Stomach (tissue), 9 donors: ENCODE data around the gene CLTRN. TPM values are rescaled to one million over a fixed set of nuclear protein-coding genes. Genes with fewer than 3 reads are reported as not detected.

Experiments used
- DNase-seq, 2 donors: peaks; one replicate each; pipeline versions ENCODE4 v3.0.0 to v3.0.0-alpha.2; 2013 to 2019
- H3K27ac ChIP-seq, 5 donors: fragments of 200-600 bp in 4 of 5; sonication (generic) in 4 of 5; one replicate each; pipeline ENCODE4 v1.5.1; 2013 to 2019; ENCODE audit warnings: mild to moderate bottlenecking in 1 of 5, moderate library complexity in 1 of 5
- H3K27me3 ChIP-seq, 3 donors: fragments of 200-600 bp; sonication (generic); one replicate each; pipeline ENCODE4 v1.5.1; 2017 to 2019; ENCODE audit warnings: mixed run types in 1 of 3
- H3K36me3 ChIP-seq, 4 donors: fragments of 200-600 bp; sonication (generic); 1 replicate in 3 of 4; 2 replicates in 1 of 4; pipeline ENCODE4 v1.5.1; 2016 to 2019
- H3K4me1 ChIP-seq, 4 donors: fragments of 200-600 bp; sonication (generic); one replicate each; pipeline ENCODE4 v1.5.1; 2016 to 2019
- H3K4me3 ChIP-seq, 4 donors: fragments of 200-600 bp; sonication (generic) in 3 of 4; one replicate each; pipeline ENCODE4 v1.5.1; 2016 to 2019; ENCODE audit warnings: mild to moderate bottlenecking in 1 of 4
- H3K9me3 ChIP-seq, 4 donors: fragments of 200-600 bp; sonication (generic); one replicate each; pipeline ENCODE4 v1.5.1; 2016 to 2019
- EP300 ChIP-seq: sonication (generic); formaldehyde crosslinking; IDR thresholded peaks from one replicate; pipeline ENCODE4 v1.6.1; 2017; ENCODE audit warnings: antibody characterized with exemption
- POLR2A ChIP-seq, 4 donors: fragments of 450-650 bp; IDR thresholded peaks; one replicate each; pipeline ENCODE4 v1.6.1; 2016; ENCODE audit warnings: antibody characterized with exemption in 4 of 4, control low read depth in 2 of 4, mild to moderate bottlenecking in 1 of 4, moderate library complexity in 1 of 4
- POLR2AphosphoS5 ChIP-seq, 3 donors: sonication (generic); formaldehyde crosslinking; IDR thresholded peaks; one replicate each; pipeline ENCODE4 v1.6.1; 2016; ENCODE audit warnings: antibody characterized with exemption in 3 of 3
- WGBS, 5 donors: extraction: QIAGEN DNeasy Blood & Tissue Kit in 3 of 5; methylation state at CpG; one replicate each; pipeline versions ENCODE4 v1.1.5 to v1.1.7; 2013 to 2018; 5-methylcytosine and 5-hydroxymethylcytosine counted together
- intact Hi-C: fragments of 100-400 bp; cut with DNase I; formaldehyde crosslinking; loops from one replicate; pipeline ENCODE4 v1.15.1; 2023; ENCODE audit warnings: low total_unique reads
- polyA plus RNA-seq, 3 donors: library from polyadenylated mRNA; stranded (reverse); fragments of 200-250 nt; gene quantifications; one replicate each; pipeline ENCODE4 v1.2.3, GENCODE V29; 2013
- total RNA-seq, 5 donors: library from RNA; depleted of rRNA; stranded (reverse); fragments of >200 nt; gene quantifications; one replicate each; pipeline versions ENCODE4 v1.1.0 to v1.2.3, GENCODE V29; 2014 to 2016
- TF ChIP-seq, protein P1 (sequence below), 7 experiments: fragments of 450-650 bp in 4 of 7; fragments of 200-600 bp in 3 of 7; sonication (generic) in 3 of 7; IDR thresholded peaks; one replicate each; pipeline ENCODE4 v1.5.1; 2016 to 2019; ENCODE audit warnings: antibody characterized with exemption in 7 of 7, control low read depth in 2 of 7, mild to moderate bottlenecking in 1 of 7
- donor health status: healthy with polysubstance abuse.
- donor health status: Bipolar disorder and iron deficiency.
- donor health status: healthy.

Gene CLTRN
- total and polyA plus RNA-seq, 8 donors: 2.4 to 8.5 (median 3.5) TPM; not detected in 3

DNA sequence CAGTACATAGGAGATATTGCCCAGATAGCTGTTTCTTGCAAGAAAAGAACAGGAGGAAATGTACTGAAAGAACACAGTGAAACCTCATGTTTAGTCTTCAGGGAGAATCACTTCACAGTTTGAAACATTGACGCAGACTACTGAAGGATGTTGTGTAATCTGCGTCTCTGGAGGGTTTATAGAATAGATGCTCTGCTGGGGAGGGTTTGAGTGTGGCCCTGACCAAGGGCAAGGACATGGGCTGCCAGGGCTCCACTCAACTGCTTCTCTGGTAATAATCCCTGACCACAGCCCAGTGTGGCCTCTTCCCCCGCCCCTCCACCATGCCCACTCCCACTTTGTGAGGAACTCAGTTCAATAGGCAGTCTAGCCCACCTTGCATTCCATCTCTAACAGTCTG is 48.1 kb downstream of the CLTRN start:
- DNase-seq: no peak
- no peak overlapping the region for H3K4me3 ChIP-seq
- H3K27me3 ChIP-seq: no peaks in the 10 kb centered on the region
- no peaks in the 10 kb centered on the region for H3K36me3 ChIP-seq
- WGBS, 5 donors: 71 to 95% (median 77%) methylated on average over 3 of the region's 3 CpGs
- TF ChIP-seq POLR2A (IDR thresholded peaks at IDR 0.05): no peak
- no peak for TF ChIP-seq EP300
- TF ChIP-seq, protein P1, sequence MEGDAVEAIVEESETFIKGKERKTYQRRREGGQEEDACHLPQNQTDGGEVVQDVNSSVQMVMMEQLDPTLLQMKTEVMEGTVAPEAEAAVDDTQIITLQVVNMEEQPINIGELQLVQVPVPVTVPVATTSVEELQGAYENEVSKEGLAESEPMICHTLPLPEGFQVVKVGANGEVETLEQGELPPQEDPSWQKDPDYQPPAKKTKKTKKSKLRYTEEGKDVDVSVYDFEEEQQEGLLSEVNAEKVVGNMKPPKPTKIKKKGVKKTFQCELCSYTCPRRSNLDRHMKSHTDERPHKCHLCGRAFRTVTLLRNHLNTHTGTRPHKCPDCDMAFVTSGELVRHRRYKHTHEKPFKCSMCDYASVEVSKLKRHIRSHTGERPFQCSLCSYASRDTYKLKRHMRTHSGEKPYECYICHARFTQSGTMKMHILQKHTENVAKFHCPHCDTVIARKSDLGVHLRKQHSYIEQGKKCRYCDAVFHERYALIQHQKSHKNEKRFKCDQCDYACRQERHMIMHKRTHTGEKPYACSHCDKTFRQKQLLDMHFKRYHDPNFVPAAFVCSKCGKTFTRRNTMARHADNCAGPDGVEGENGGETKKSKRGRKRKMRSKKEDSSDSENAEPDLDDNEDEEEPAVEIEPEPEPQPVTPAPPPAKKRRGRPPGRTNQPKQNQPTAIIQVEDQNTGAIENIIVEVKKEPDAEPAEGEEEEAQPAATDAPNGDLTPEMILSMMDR (IDR thresholded peaks at IDR 0.05): no peak
- TF ChIP-seq POLR2AphosphoS5 (IDR thresholded peaks at IDR 0.05): no peak
- no peaks in the 10 kb centered on the region for H3K9me3 ChIP-seq
- intact Hi-C loops: no loop called here
- no peak overlapping the region for H3K27ac ChIP-seq
- no peaks in the 10 kb centered on the region for H3K4me1 ChIP-seq

DNA sequence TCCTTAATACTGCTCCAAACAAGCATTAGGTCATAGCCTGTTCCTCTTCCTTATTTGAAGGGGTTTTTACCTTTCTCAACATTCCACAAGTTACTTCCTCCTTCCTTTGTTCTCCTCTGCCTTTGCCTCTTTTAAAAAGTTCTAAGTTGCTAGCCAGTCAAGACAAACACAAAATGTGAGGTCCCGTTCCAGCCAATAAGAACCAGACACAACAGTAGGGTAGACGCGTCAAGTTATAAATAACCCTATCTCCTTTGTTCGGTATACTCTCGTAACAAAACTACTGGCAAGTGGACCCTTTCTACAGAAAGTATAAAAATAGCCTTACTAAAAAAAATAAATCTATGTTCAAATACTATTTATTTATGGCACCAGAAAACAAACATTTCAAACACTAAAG is 57.5 kb downstream of the CLTRN start:
- H3K4me1 ChIP-seq: peaks cover 0 to 6% (median 2%) of the 10 kb centered on the region in 4 donors
- DNase-seq: peak; percentile 20 to 27
- peaks cover 0 to 11% (median 0%) of the 10 kb centered on the region in 3 donors for H3K27me3 ChIP-seq
- WGBS, 5 donors: 11 to 45% (median 34%) methylated on average over 5 of the region's 5 CpGs
- H3K4me3 ChIP-seq: no peak overlapping the region
- intact Hi-C loops: no loop called here
- H3K36me3 ChIP-seq: no peaks in the 10 kb centered on the region
- TF ChIP-seq POLR2AphosphoS5 (IDR thresholded peaks at IDR 0.05) (peak in 1 of 3 donors; percentile 19), EP300 (no peak)
- TF ChIP-seq, protein P1 (IDR thresholded peaks at IDR 0.05): no peak
- no peaks in the 10 kb centered on the region for H3K9me3 ChIP-seq
- peak overlapping the region in 2 of 5 donors; percentile 29 to 60 for H3K27ac ChIP-seq

DNA sequence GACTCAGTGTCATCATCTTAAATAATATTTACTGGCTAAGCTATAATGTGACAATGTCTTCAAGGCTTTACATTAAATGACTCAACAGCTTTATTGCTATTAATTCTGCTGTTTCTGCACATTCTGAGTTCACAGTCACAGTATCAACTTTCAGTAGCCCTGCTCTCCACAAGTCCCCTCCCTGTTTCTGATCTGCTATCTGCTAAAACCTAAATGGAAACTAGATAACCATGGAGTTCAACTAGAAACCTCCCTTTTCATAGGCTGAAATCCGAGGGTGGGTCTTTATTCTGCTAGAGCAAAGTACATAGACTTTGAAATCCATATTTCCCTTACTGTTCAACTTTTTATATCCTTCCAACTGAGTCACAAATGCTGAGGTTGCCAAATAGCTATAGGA is 58.5 kb downstream of the CLTRN start:
- H3K4me3 ChIP-seq: no peak overlapping the region
- intact Hi-C loops: no loop called here
- H3K36me3 ChIP-seq: no peaks in the 10 kb centered on the region
- 7 to 36% (median 10%) methylated on average over 1 of the region's 1 CpG for WGBS, 5 donors
- peaks cover 0 to 6% (median 2%) of the 10 kb centered on the region in 4 donors for H3K4me1 ChIP-seq
- peak in 1 of 2 donors; percentile 8 for DNase-seq
- H3K9me3 ChIP-seq: no peaks in the 10 kb centered on the region
- H3K27ac ChIP-seq: peak overlapping the region in 3 of 5 donors; percentile 19 to 60 (median 55)
- no peak for TF ChIP-seq EP300
- no peak for TF ChIP-seq POLR2AphosphoS5 (IDR thresholded peaks at IDR 0.05)
- TF ChIP-seq POLR2A (IDR thresholded peaks at IDR 0.05): no peak
- TF ChIP-seq, protein P1 (IDR thresholded peaks at IDR 0.05): no peak
- H3K27me3 ChIP-seq: peaks cover 0 to 11% (median 0%) of the 10 kb centered on the region in 3 donors

DNA sequence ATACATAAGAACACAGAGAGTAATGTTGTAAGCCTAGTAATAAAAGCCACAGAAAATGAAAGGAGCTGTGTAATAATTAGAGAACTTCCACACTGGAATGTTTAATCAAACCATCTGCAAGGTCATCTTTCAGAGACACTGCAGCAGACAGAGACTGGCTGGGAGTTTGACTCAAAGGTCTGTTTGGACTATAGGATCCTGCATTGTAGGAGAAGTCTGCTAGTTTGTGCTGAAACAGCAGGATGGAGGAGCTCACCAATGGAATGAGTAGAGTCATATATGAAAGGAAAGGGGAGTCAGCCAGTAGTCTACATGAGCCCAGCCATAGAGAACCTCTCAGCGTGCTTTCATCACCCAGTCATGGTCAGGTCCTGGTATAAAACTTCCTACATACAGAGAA is 59.4 kb downstream of the CLTRN start:
- 60 to 90% (median 75%) methylated on average over 1 of the region's 1 CpG for WGBS, 5 donors
- no peak for TF ChIP-seq POLR2A (IDR thresholded peaks at IDR 0.05)
- intact Hi-C loops: no loop called here
- Histone ChIP-seq H3K9me3 (no peaks in the 10 kb centered on the region), H3K27me3 (peaks cover 0 to 11% (median 0%) of the 10 kb centered on the region in 3 donors), H3K4me1 (peaks cover 0 to 6% (median 2%) of the 10 kb centered on the region in 4 donors), H3K36me3 (no peaks in the 10 kb centered on the region), H3K4me3 (no peak overlapping the region), H3K27ac (peak overlapping the region in 1 of 5 donors; percentile 55)
- DNase-seq: no peak

DNA sequence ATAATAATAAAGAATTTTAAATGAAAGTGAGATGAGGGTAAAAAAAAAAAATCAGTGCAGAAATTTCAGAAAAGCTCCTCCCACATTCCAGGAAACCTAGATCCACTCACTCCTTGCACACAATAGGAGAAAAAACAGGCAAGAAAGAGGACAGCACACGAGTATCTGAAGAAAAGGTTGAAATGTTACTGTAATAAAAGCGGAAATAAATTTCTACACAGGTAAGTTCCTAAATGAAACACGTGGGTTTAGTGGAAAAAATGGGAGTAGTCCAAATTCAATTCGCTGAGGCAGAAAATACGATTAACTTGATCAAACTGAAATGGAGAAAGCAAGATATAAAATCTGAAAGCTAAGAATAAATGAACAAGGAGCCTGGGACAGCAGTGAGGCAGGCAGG is 61.8 kb downstream of the CLTRN start:
- WGBS, 5 donors: 51 to 74% (median 69%) methylated on average over 5 of the region's 5 CpGs
- Histone ChIP-seq H3K36me3 (no peaks in the 10 kb centered on the region), H3K27ac (no peak overlapping the region), H3K27me3 (peaks cover 0 to 11% (median 0%) of the 10 kb centered on the region in 3 donors), H3K4me3 (no peak overlapping the region), H3K4me1 (peaks cover 0 to 3% (median 2%) of the 10 kb centered on the region in 4 donors), H3K9me3 (no peaks in the 10 kb centered on the region)
- intact Hi-C loops: no loop called here
- no peak for TF ChIP-seq POLR2A (IDR thresholded peaks at IDR 0.05)
- TF ChIP-seq, protein P1 (IDR thresholded peaks at IDR 0.05): no peak
- TF ChIP-seq EP300: no peak
- TF ChIP-seq POLR2AphosphoS5 (IDR thresholded peaks at IDR 0.05): no peak
- no peak for DNase-seq
